Suppressor macrophage (primary cell): ENCODE results near the gene VIPR2.
"Not testable (repeated sequence)": the region's sequence is repeated elsewhere in the genome, so short reads cannot be mapped to it uniquely, and the experiment has no call there.

Source experiments
- DNase-seq, 4 experiments: peaks; one replicate each; pipeline ENCODE4 v3.0.0-alpha.2; 2020 to 2022

Gene VIPR2

GRCh38 chr7:159088016-159088865 lies 56.4 kb downstream of the VIPR2 start:
- no peak for DNase-seq

GRCh38 chr7:159086301-159086925 lies 58.3 kb downstream of the VIPR2 start:
- no peak for DNase-seq

GRCh38 chr7:159084069-159084801 lies 60.4 kb downstream of the VIPR2 start:
- no peak for DNase-seq

GRCh38 chr7:159083698-159084068 lies 61.0 kb downstream of the VIPR2 start:
- no peak for DNase-seq

DNA sequence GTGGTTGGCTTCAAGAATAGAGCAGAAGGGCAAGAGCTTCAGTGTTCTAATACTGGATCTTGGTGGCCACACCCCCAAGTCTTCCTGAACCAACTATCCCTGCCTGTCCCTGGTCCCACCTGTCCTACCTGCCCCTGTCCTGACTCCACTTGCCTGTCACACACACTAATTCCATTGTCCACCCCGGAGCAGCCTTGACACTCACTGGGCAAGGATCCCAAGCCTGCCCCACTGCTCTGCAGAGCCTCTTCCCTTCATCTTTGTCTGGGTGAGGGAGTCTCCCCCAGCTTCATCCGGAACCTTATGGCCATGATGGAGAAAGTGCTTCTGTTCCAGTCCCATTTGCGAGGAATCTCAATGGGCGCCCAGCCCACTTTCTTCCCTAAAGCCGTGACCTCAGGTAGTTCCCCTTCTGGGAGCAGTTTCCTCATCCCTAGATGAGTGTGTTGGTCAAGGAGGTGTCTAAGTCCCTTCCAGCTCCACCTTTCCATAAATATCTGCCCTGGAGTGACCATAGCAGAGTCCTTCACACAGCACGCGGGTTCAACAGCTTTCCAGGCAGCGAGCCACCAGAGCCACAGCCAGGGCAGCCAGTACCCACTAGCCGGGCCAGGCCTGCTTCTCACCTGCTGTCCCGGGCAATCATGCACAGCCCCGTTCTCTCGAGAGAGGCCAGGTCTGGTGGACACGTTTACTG lies 61.5 kb downstream of the VIPR2 start:
- no peak for DNase-seq

- not testable (repeated sequence) for DNase-seq
Observed at GRCh38 chr7:159082075-159082474, 62.6 kb downstream of the VIPR2 start.

DNA sequence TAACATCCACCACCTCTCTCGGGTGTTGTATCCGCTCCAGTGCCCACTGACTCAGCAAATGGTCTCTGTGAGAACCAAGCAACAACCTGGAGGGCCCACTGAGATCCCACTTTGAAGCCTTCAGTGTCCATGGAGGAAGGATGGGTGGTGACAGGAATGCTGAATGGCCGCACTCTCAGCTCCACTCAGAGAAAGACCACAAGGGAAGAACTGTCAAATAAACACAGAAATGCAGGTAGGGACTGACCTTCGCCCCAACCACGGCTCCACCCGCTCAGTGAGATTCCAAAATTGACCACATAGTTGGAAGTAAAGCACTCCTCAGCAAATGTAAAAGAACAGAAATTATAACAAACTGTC lies 65.8 kb downstream of the VIPR2 start:
- no peak for DNase-seq

DNA sequence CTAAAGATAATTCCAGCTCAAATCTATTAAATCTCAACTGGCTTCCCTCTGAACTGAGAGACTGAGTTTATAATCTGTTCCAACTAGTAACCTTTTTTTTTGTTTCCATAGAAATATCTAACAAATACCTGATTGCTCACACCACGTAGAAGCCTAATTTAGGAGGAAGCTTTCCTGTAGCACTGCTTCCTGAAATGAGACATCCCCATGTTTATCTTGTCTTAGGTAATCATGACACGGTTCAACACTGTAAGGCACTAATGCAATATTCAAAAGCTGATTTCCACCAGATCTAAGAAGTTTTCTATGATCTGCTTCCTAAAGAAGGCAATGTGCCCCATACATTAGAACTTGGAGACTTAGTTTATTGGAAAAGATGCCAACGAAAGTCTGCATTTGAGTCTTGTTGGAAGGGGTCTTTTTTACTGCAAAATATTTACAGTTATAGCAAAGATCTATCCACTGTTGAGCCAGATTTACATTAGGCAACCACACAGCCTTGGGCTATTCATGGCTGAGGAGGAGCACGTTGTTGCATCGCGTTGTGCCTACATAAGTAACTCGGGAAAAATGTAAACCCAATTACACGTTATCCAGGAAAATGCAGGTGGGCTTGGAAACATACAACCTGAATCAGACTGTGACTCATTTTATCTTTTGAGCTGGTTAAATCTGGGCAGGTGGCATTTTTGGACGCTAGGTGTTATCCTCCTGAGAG lies 66.3 kb downstream of the VIPR2 start:
- no peak for DNase-seq

DNA sequence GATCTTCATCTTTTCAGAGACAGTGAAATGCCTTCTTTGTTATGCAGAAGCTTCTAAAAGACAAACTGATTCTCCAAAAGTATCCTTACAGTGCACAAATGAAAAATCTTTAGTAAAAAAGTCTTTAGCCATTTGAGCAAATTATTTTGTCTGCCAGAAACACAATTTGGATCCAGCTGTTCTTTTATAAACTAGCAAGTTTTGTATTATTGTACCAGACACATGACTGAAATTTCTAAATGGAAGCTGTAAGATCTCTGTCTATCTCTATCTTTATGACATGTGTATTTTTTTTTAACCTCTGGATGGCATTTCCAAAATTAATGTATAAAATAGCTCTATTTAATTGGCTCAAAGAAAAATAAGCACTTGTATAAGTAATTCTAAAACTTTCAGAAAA lies 68.3 kb downstream of the VIPR2 start:
- DNase-seq, result no peak

DNA sequence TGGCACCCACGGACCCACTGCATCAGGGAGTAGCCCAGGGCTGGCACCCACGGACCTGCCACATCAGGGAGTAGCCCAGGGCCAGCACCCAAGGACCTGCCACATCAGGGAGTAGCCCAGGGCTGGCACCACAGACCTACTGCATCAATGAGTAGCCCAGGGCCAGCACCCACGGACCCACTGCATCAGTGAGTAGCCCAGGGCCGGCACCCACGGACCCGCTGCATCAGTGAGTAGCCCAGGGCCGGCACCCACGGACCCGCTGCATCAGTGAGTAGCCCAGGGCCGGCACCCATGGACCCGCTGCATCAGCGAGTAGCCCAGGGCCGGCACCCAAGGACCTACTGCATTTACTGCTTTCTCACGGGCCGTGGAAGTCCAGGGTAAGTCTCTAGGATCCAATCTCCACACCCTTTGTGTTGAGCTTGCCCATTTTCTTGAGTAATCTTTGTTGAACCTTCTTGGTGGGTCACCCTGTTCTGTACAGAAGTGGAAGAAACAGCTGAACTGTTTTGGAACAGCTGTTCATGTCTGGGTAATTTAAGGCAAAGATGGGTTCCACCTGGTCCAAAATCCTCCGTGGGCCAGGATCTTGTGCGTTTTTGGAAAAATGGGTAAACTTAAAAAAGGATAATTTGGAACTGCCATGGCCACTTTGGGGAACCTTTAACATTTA lies 69.0 kb downstream of the VIPR2 start:
- DNase-seq, result no peak

GRCh38 chr7:159071260-159071659 lies 73.4 kb downstream of the VIPR2 start:
- no peak for DNase-seq

GRCh38 chr7:159070431-159071148 lies 74.1 kb downstream of the VIPR2 start:
- peak in 1 of 4 experiments; percentile 1 for DNase-seq

DNA sequence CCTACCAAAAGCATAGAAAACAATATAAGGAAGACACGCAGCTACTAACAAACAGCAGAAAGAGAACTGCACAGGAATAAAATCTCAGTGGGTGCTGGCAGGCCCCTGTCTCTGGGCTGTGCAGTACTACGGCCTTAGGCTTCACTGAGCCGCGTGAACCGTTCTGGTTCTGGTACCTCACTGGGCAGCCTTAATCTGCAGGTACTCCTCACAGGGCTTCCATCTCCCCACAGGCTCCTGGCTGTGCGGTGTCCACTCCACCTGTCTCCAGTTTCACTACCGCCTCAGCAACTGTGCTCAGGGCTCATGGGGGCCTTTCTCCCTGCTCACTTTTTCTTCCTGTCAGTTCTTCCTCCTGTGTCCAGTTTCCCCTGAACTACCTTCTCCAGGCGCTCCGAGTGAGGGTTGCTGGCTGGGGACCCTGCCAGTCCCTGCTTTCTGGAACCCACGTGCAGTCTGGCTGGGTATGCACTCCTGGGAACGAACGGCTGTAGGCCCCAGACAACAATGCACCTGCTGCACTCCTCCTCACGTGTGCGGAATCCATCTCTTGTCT lies 75.7 kb downstream of the VIPR2 start:
- DNase-seq, result no peak

DNA sequence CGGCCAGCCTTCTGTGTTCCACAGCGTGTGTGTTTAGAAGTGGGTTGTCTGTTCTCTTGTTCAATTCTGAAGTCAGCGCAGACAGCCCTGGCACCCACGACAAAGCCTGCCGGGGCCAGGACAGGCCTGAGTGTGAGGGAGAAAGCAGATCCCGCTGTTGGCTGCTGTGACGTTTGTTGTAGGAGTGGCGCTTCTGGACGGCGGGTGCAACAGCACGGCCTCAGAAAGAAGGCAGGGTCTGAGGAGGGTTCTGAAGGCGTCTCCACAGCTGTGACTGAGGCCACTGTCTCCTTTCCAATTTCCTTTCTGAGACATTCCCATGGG lies 76.2 kb downstream of the VIPR2 start:
- DNase-seq, result no peak

DNA sequence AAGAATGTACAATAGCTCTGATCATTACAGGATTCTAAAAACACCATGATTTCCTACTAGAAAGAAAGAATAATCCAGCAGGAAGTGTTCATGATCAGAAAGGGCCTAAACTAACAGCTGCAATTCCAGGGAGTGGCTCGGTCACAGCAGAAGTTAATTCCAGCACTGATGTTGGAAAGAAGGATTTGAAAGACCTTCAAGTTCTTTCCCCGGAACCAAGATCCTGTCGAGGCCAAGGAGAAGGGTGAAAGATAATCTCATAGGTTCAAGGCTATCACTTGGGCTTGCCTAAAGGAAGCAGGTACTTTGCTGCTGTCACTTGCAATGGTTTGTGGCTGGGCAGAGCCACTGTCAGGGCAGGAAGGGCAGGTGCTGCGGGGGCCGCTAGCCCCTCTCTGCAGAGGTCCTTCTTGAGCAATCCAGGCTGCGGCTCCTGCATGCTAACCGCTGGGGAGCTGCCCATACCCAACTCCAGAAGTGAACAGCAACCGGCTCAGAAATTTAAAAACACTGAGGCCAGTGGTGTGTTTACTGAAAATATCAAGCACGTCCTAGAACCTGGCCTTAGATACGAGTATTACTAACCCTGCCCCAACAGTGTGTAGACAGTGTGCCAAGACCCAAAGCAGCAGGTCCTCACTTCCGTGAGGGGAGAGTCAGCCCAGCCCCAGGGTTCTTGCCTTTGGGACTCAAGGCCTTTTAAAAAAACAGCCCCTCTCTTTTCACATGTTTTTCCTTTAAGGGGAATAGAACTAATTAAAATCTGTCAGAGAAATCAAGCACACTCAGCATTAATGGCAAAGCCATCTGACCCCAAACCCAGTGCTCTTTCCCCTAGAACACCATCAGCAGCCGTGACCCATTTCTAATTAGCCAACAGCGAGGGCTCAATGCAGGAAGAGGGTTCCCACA lies 76.8 kb downstream of the VIPR2 start:
- DNase-seq, result no peak

GRCh38 chr7:159066816-159067575 lies 77.7 kb downstream of the VIPR2 start:
- no peak for DNase-seq

DNA sequence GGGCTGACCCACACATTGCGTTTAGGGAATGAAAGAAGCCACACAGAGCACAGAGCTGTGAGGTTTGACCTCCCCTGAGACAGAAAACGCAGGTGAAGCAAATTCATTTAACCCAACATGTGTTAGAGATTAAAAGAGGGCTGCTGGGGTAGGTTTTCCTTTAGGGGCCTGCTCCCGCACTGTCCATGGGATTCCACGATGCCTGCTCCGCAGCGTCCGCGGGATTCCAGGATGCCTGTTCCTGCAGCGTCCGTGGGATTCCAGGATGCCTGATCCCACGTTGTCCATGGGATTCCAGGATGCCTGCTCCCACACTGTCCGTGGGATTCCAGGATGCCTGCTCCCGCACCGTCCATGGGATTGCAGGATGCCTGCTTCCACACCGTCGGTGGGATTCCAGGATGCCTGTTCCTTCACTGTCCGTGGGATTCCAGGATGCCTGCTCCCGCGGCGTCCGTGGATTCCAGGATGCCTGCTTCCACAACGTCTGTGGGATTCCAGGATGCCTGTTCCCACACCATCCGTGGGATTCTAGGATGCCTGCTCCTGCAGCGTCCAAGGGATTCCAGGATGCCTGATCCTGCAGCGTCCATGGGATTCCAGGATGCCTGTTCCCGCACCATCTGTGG lies 78.7 kb downstream of the VIPR2 start:
- no peak for DNase-seq

GRCh38 chr7:159064816-159065510 lies 79.7 kb downstream of the VIPR2 start:
- no peak for DNase-seq
